ENCODE results near the gene DNAJB5.
"Not testable (repeated sequence)": the region's sequence is repeated elsewhere in the genome, so short reads cannot be mapped to it uniquely, and the experiment has no call there.

Gene DNAJB5

DNA sequence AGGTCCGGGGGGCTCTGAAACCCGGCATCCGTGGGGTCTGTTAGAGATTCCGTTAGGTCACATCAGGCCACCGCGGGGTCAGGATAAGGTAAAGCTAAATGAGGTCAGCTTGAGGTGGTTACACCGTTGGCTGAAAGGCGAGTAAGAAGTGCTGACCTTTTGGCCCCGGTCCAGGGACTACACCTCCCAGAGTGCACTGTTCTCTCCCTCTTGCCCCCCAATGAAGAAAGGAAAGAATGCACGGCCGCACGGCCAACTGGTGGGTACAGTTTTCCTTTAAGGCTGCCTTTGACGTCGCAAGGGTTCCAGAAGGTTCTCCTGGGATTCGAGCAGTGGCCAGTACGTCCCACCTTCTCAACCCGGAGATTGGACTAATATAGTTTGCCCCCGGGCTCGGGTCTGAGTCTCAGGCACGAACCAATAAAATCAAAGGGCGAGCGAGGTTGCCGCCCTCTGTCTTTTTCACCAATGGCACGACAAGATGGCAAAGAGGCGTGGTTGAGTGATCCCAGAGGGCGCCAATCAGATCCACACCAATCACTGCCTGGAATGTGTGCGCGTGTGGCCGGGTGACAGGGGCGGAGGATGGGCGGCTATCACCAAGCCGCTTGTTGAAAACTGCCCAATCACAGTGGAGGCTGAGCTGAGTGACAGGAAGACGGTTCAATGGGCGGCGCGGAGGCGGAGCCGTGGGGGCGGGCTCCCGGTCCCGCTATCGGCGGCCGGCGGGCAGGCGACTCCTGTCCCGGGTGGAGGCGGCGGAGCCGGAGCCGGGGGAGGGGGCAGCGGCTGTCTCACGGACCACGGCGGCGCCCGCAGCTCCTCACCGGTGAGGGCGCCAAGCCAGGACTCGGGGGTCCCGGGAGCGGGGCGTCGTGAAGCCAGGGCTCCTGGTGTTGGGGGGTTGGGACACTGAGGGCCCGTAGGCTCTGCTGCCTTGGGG, at the start of gene DNAJB5:
Gene DNAJB5 (plus strand): TSS at position 743 of the 943 bp plus-strand sequence. CDS start 886 bp downstream, outside the sequence.
- DNase-seq (ENCODE audit: low read depth): peak; percentile 100

DNA sequence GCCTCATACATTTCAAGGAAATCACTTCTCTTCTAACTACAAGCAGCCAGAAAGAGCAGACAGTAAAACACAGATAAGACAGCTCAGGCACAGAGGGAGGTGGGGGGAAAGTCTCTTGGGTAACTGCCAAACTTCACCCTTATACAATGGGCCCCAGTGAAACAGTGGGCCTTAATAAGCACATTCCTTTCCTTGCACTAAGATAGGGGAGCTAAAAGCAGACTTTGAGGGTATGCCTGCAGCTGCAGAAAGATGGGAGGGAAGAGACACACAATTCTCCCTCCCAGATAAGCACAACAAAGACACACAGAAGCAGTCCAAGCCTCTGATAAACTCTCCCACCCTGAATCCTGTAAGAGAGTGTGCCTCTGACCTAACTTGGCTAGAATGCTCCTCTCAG, 49.6 kb upstream of the DNAJB5 start:
- DNase-seq (ENCODE audit: low read depth): not testable (repeated sequence)

DNA sequence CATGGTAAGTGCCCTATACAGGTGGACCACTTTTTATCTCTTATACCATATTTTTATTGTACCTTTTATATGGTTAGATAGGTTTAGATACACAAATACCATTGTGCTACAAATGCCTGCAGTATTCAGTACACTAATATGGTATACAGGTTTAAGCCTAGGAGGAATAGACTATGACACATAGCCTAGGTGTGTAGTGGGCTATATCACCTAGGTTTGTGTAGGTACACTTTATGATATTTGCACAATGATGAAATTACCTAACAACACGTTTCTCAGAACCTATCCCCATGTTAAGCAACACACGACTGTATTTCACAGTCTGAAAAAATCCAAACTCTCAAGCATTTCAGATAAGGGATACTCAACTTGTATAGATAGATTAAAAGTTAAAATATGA, 41.1 kb upstream of the DNAJB5 start:
- DNase-seq (ENCODE audit: low read depth): no peak

DNA sequence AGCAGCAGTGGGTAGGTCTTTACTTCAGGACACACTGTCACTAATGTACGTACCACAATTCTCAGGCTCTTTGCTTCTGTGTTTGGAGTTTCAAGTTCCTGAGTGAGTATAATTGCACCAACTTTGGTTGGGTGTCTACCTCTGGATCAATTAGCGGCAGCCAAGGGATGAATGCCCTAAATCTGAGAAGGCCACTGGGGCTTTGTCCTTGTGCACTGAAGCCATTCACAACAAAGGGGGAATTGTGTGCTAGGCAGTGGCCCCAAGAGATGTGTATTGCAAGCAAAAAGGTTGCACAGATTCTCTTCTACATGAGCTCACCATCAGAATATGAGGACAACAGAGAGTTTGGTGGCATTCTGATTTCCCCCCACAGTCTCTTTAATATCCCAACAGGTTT, 35.3 kb upstream of the DNAJB5 start:
- no peak for DNase-seq (ENCODE audit: low read depth)

DNA sequence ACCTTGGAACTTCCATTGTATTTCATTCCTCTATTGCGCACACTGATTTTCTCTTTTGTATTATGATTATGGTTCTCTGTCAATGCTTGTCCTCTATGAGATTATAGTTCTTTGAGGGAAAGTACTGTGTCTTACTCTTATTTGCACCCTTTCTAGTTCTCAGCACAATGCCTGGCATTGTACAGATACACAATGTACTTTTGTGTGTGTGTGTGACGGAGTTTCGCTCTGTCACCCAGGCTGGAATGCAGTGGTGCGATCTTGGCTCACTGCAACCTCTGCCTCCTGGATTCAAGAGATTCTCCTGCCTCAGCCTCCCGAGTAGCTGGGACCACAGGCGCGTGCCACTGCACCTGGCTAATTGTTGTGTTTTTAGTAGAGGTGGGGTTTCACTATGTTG, 33.5 kb upstream of the DNAJB5 start:
- not testable (repeated sequence) for DNase-seq (ENCODE audit: low read depth)

DNA sequence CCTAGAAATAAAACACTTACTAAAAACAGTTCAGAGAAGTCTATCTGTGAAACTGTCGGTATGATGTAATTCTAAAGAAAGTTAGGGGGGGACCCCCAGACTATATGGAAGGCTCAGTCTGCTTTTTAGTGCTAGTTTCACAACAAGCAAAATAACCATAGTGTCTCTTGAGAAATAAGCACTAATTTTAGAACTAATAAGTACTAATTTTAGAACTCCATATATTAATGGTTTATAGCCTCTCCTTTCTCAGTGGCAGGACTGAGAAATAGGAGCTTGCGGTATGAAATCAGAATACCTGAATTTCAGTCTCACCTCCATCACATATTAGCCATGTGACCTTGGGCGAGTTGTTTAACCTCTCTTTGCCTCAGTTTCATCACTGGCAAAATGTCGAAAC, 32.9 kb upstream of the DNAJB5 start:
- no peak for DNase-seq (ENCODE audit: low read depth)

DNA sequence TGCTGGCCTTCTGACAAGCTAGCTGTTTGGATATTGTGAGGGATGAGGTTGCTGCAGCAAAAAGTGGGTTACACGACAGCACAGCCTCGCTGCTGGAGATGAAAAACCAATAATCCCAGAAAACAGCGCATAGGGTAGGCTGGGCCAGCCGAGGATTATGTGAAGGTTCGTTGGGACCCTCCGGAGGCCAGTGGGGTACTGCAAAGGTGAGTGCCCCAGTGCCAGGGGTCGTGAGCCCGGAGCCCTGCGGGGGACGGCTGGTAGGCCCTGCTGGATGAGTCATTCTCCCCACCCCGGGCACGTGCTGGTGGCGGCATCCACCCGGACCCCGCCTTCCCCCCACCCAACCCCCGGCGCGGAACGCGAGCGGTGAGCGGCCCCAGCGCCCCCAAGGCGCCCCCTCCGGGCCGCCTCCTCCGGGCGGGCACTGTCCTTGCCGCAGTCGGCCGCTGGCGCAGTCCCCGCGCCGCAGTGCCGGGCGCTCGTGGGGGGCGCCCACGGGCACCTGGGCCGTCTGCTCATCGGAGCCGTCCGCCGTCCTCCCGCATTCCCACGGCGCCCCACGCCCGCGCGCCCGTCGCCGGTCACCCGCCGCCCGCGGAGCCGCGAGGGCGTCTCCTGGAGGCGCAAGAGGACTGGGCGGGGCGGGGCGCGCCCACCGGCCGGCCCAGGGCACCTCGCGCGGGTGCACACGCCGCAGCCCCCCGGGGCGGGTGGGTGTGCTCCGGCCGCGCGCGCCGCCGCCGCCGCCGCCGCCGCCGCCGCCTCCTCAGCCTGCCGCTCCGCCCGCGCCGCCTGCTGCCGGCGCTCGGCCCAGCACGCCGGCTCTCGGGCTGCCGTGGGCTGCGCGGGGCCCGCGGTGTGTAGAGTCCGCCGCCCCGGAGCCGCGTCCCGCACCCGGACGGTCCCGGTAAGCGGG, 31.8 kb upstream of the DNAJB5 start, which contains the start of gene PHF24:
Gene PHF24 (plus strand): TSS at position 794 of the 919 bp plus-strand sequence. CDS start 13,014 bp downstream, outside the sequence.
- DNase-seq (ENCODE audit: low read depth): peak; percentile 15

DNA sequence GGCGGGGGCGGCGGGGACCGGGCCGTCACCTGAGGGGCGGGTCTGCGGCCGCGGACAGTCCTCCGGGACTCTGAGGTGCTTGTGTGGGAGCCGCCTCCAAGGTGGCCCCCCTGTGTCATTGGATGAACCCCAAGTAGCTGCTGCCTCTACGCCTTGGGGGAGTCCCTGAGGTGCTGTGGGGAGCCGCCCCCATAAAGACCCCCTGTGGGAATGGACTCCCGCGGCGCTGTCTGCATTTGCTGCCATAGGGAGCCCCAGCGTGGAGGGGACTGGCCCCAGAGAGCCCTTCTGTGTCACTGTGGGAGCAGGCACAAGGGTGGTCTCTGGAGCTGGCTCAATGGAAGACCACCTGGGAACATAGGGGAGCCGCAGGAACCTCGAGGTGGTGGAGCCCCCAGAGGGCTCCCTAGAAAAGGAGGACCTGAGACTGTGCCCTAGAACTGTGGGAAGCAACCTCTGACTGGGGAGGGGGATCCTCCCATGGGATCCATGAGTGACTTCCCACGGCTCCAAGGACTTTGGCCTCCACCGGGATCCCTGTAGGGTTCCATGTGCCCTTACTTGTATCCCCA, 31.0 kb upstream of the DNAJB5 start:
- no peak for DNase-seq (ENCODE audit: low read depth)

DNA sequence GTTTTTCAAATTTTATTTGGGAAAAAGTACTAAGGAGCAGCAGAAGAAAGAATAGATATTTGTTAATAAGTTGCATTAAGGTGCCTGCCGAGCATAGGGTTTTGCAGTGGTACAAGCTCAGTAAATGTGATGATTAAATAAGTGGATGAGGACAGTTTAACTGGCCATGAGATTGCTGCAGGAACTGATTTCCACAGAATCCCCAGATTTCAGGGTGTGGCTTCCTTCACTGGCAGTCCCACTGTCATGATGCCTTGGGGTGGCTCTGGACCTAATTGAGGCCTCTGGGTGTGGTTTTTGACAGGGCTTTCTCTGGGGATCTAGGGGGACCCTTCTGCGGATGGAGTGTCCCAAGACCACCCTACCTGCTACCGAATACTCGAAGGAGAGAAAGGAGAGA, 30.1 kb upstream of the DNAJB5 start:
- no peak for DNase-seq (ENCODE audit: low read depth)

DNA sequence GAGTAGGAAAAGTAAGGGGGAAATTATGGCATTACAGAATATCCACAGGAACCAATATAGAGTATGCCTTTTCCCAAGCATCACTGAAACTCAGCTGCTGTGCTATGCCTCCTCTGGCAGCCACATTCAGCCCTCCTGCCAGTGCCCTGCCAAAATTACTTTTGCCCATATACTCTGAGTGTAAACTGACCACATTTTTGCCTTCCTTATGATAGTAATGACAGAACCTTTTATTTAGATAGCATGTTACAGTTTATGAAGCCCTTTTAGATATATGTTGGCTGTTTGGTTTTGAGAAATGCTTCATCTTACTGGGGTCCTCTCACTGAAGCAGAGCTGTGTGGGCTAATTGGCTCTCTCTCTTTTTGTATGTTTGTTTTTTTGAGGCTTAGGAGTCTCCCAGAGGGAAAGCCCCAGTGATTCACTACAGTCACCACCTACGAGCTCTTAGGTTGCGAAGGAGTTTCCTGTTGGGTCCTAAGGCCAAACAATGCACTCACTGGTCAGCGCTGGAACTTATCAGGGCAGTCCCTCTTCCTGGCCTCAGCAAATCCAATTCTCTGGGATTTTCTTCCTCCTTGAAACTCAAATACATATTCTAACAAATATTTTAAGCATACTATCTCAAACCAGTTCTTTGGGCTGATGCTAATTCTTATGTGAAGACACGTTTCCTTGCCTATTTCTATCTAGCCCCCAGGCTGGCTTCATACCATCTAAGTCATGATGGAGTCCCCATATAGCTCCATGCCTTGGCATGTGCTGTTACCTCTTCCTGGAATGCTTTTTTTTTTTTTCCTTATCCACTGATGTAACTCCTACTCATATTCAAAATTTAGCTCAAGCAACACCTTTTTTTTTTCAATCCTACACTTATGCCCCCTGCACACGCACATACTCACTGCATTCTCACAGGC, 27.7 kb upstream of the DNAJB5 start:
- DNase-seq (ENCODE audit: low read depth): peak; percentile 38

DNA sequence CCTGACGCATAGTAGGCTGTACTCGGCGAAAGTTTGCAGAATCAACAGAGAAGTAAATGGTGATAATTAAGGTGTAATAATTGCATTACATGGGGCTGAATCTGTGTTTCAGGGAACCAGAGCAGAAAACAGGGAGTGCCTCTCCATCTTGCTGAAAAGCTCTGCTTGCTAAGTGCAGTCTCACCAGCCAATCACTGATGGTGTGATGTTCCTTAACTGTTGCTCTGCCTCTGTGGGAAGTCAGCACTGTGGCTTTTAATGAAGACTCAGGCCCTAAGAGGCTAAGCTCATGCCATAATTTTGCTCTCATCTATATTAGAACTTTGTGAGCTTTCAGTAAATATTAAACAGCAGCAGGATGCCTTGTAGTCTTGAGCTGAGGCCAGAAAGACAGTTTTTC, 27.0 kb upstream of the DNAJB5 start:
- DNase-seq (ENCODE audit: low read depth): no peak

DNA sequence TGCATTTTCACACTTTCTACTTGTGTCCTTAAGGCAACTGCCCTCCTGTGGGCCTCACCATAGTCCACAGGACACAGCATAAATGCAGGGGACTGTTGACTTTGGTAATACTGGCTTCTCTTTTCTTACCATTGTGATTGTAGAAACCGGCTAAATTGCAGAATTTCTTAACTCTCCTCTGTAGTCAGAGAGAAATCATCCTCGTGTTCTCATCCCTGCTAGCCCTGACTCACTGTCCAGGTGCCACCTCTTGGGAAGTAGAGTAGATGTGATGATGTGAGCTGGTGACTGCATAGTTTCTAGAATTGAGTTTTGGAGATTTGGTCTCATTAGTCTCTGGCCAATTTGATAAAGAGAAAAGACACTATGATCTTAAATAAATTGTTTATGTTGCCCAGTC, 26.0 kb upstream of the DNAJB5 start:
- no peak for DNase-seq (ENCODE audit: low read depth)

DNA sequence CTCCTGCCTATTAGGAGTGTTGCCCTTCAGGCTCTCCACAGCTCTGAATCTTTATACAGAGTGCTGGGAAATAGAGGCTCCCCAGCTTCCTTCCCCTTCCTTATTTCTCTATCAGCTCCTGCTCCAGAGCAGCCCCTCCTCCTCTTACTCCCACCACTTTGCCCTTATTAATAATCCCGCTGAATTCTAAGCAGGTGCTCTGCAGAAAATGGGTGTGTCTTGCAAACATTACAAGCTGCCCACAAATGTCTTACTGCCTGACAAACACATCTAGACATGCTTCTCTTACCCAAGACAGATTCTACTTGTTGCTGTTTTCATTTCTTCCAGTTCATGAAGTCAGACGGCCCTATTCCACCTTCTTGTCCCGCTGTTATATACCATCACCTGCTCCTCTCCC, 25.1 kb upstream of the DNAJB5 start:
- no peak for DNase-seq (ENCODE audit: low read depth)

DNA sequence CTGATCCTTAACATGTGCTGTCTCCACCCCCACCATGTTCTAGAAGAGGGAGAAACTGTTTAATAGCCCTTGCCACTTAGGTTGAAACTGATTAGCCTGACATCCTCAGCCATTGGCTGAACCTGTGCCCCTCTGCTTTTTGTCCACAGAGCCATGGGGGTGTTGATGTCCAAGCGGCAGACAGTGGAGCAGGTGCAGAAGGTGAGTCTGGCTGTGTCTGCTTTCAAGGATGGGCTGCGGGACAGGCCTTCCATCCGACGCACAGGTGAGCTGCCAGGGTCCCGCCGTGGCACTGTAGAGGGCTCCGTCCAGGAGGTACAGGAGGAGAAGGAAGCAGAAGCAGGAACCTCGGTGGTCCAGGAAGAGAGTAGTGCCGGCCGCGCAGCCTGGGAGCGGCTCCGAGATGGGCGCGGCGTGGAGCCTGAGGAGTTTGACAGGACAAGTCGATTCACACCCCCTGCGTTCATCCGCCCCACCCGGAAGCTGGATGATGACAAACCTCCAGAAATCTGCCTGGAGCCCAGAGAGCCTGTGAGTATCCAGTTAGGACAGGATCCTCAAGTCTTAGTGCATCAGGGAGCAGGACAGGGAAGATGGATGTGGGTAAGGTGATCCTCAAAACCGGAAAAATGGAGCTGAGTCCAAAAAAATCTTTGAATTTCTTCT, 18.3 kb upstream of the DNAJB5 start:
- no peak for DNase-seq (ENCODE audit: low read depth)

DNA sequence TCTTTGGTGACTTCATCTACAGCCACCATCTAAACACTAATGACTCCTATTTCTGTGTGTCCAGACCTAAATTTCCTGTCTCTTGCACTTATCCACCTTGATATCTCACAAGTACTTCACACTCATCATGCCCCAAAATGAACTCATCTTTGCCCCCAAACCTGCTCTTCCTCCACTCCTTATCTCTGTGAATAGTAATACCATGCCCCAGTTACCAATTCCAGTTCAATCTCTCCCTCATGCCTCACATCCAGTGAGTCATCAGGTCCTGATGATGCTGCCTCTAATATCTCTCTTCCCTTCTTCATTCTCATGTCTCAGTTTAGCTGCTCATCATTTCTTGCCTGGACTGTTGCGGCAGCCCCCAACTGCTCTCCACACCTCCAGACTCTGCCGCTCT, 14.9 kb upstream of the DNAJB5 start:
- no peak for DNase-seq (ENCODE audit: low read depth)

DNA sequence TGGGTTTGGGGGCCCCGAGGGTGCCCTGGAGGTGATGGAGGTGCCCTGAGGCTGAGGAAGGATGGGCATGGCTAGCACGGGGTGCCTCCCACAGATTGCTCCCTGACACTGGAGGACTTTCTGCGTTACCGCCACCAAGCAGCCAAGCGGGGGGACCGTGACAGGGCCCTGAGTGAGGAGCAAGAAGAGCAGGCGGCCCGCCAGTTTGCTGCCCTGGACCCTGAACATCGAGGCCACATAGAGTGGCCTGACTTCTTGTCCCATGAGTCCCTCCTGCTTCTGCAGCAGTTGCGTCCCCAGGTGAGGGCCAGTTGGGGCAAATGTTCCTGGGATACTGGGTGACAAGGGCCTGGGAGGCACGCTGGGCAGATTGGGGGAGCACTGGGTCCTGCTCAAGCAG, 13.1 kb upstream of the DNAJB5 start:
- no peak for DNase-seq (ENCODE audit: low read depth)

DNA sequence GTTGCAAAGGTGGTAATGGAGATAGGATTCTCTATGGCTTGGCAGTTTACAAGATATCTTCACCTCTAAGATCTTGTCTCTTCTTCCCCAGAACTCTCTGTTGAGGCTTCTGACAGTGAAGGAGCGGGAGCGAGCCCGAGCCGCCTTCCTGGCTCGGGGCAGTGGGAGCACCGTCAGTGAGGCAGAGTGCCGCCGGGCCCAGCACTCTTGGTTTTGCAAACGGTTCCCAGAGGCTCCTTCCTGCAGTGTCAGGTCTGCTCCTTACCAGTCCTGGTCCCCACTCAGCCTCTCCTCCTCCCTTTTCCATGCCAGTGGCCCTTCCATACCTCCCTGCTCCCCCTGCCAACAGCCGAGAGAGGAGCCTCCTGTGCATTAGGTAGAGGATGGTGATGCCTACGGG, 12.6 kb upstream of the DNAJB5 start:
- DNase-seq (ENCODE audit: low read depth): no peak

DNA sequence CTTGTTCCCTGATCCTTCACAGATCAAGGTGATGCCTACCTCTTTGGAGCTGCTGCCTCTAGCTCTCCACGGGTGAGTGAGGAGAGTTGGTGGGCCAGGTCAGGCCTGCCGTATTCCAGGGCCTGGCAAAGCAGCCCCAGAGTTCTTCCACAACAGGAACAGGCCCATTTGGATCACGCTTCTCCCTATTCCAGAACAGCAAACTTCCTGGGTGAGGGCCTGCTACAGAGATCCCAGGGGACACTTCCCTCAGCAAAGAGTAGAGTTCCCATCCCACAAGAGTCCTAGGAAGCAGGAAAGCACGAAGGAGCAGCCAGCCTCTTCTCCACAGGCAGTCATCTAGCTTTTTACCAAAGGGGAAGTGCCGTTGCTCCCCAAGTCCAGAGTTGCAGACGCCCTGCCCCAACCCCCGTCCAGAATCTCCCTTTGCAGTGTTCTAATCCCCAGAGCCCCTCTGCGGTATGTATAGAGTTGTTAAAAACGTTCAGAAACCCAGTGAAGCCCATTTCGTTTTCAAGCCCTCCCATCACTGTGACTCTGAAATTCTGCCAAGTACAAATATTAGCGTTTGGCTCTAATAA, 9.3 kb upstream of the DNAJB5 start:
- no peak for DNase-seq (ENCODE audit: low read depth)

DNA sequence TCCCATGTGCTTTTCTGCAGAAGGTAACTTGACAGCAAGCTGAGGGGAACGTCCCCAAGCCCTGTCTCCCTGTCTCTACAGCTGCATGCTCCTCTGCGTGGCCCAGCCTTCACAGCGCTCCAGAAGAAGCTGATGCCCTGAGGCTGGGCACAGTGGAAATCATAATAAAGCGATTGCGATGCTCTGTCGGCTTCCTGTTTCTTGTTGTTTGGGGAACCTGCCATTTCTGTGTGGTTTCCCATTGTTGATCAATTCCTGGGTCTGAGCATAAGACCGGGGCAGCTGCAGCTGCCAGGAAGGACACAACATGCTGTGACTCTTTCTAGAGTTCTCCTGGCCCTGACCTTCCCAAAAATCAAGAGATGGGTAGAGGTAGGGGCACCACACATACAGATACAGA, 7.2 kb upstream of the DNAJB5 start:
- no peak for DNase-seq (ENCODE audit: low read depth)

DNA sequence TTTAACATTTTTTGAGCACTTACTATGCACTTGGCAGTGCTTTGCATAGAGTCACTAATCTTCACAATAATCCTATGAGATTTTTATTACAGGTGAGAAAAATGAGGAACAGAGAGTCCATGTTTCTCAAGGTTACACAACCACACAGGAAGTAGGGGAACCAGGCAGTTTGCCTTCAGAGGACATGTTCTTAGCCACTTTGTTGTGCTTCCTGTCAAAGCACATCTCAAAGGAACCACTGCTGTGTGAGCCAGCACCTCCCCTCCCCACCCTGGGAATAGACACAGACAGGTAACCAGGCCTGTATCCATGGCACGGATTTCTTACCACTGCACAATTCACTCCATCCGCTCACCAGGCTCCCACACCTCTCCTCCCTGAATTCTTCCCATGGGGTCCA, 6.3 kb upstream of the DNAJB5 start:
- DNase-seq (ENCODE audit: low read depth): no peak
